Measurements from ENCODE around the gene CEP112. TPM values are rescaled to one million over a fixed set of nuclear protein-coding genes. Genes with fewer than 3 reads are reported as not detected.

The CEP112 gene
- total and polyA plus RNA-seq, 2 of the 13 experiments (the other 11 are each of a cell fraction or from before 2014, with no cell fraction given): 1.2 to 3.4 TPM

- Histone ChIP-seq H3K27ac (ENCODE audit: extremely low read length, insufficient read depth, low read length) (no peak overlapping the region), H3K4me3 (replicated peaks in 1 of 3; ENCODE audit: insufficient read depth in 1 of 3, low read depth in 2 of 3, low read length in 3 of 3) (peak overlapping the region in 1 of 3 experiments; percentile 5; a peak in 1 of 6 replicates), H3K27me3 (ENCODE audit: control insufficient read depth in 1 of 2, insufficient read depth in 2 of 2, low read length in 2 of 2) (no peaks in the 10 kb centered on the region), H3K79me2 (ENCODE audit: insufficient read depth, low read length) (no peaks in the 10 kb centered on the region), H3K4me2 (ENCODE audit: low read depth, low read length) (peak overlapping the region; percentile 61), H3K4me1 (ENCODE audit: insufficient read depth, low read length) (peaks cover 24% of the 10 kb centered on the region), H4K20me1 (ENCODE audit: insufficient read depth, low read length) (no peaks in the 10 kb centered on the region), H2AFZ (ENCODE audit: low read length) (no peak overlapping the region), H3K36me3 (replicated peaks in 1 of 2; ENCODE audit: control insufficient read depth in 1 of 2, insufficient read depth in 2 of 2, low read length in 2 of 2) (no peaks in the 10 kb centered on the region), H3K9ac (ENCODE audit: insufficient read depth, low read depth, low read length) (no peak overlapping the region; the same call in 1 of the 2 replicates), H3K9me3 (ENCODE audit: low read length) (peaks cover 11% of the 10 kb centered on the region; the same call in 1 of the 2 replicates)
- peak; percentile 57 for FAIRE-seq
- BruUV-seq (replicated peaks): no TSS peak
- ChIA-PET POLR2A (interaction anchor here (1.9 kb wide), 1 partner anchor 29 kb away, joined by 4 read pairs; no protein-coding TSS in a partner anchor), CTCF (ENCODE audit: low intra/inter-chr PET ratio, low total read pairs) (interaction anchor here (0.6 to 1.5 kb wide), 9 partner anchors 35 to 706 kb away, joined by 3 to 10 read pairs (median 4); no protein-coding TSS in a partner anchor)
- intact Hi-C loops (cut with micrococcal nuclease; ENCODE audit: unreplicated experiment): loop anchor here (1.0 to 5.0 kb wide), 9 partner anchors 28 to 707 kb away; partner anchors contain the start of genes APOH and PRKCA
- peak; percentile 87 for DNase-seq (ENCODE audit: low spot score)
- in situ Hi-C loops (cut with HindIII; ENCODE audit: extremely low pct_ligation_motif_present, low pct_unique_long_range_greater_than_20kb): loop anchor here (5.0 kb wide), 1 partner anchor 367 kb away; no protein-coding TSS in a partner anchor
- peak; percentile 49 for ATAC-seq
- WGBS (ENCODE audit: low lambda C conversion rate): 2% methylated on average over 3 of the region's 3 CpGs
- no peak for TF ChIP-seq KDM1A (CRISPR knock-in tag; IDR thresholded peaks at IDR 0.05)
- TF ChIP-seq ZBED4 (CRISPR knock-in tag; IDR thresholded peaks at IDR 0.05; ENCODE audit: borderline replicate concordance): no peak
- TF ChIP-seq ZNF691 (CRISPR knock-in tag; IDR thresholded peaks at IDR 0.05; ENCODE audit: borderline replicate concordance, low read depth): peak; percentile 78; the same call in 1 of the 2 replicates
- no peak for TF ChIP-seq SP140L (CRISPR knock-in tag; IDR thresholded peaks at IDR 0.05; ENCODE audit: borderline replicate concordance)
- TF ChIP-seq TCF12 (IDR thresholded peaks at IDR 0.05): no peak
- no peak for TF ChIP-seq TCF12 (CRISPR knock-in tag; IDR thresholded peaks at IDR 0.05)
- no peak for TF ChIP-seq RBFOX2 (IDR thresholded peaks at IDR 0.05; ENCODE audit: low read depth, low read length)
- no peak for TF ChIP-seq ZNF598 (CRISPR knock-in tag; IDR thresholded peaks at IDR 0.05; ENCODE audit: borderline replicate concordance)
- TF ChIP-seq SIN3B (IDR thresholded peaks at IDR 0.05; ENCODE audit: low read length): no peak
- peak; percentile 100 for TF ChIP-seq ZNF646 (CRISPR knock-in tag; IDR thresholded peaks at IDR 0.05)
- no peak for TF ChIP-seq ZSCAN21 (CRISPR knock-in tag; IDR thresholded peaks at IDR 0.05; ENCODE audit: borderline replicate concordance)
- TF ChIP-seq ZFP82 (CRISPR knock-in tag; IDR thresholded peaks at IDR 0.05; ENCODE audit: borderline replicate concordance): no peak
Observed at GRCh38 chr17:66200685-66201092, 8.8 kb upstream of the CEP112 start.

Measured in HepG2 (cell line).